GM12875 (cell line): ENCODE measurements around the gene WWOX.

Experiments
- H3K4me3 ChIP-seq: one replicate; pipeline ENCODE4 v1.5.1; 2011; ENCODE audit warnings: low read depth, low read length, control low read depth
- TF ChIP-seq, protein P1 (sequence below): IDR thresholded peaks from 2 replicates; pipeline ENCODE4 v1.5.1; 2011; ENCODE audit warnings: low read depth, mild to moderate bottlenecking, control low read depth, inconsistent platforms, low read length, moderate library complexity, borderline replicate concordance; ENCODE audit not compliant: insufficient read depth

The WWOX gene

DNA sequence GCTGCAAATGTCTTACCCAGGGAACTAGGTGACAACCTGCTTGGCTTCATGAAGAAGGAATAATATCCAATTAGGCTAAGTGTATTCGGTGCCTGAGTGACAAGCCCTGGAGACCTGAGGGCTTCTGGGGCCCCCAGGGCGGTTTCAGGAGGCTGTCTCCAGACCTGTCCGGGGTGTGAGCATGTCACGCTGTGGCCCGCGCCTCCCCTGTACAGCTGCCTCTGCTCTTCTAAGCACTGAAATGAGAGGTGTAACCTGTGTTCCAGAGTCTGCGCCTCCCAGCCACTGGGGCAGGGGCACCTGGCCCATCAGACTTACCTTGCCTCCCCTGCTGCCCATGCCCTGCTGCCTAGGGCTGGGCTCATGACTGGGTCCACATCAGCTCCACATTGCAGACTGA lies 114.3 kb downstream of the WWOX start:
- H3K4me3 ChIP-seq = no peak overlapping the region
- TF ChIP-seq, protein P1, sequence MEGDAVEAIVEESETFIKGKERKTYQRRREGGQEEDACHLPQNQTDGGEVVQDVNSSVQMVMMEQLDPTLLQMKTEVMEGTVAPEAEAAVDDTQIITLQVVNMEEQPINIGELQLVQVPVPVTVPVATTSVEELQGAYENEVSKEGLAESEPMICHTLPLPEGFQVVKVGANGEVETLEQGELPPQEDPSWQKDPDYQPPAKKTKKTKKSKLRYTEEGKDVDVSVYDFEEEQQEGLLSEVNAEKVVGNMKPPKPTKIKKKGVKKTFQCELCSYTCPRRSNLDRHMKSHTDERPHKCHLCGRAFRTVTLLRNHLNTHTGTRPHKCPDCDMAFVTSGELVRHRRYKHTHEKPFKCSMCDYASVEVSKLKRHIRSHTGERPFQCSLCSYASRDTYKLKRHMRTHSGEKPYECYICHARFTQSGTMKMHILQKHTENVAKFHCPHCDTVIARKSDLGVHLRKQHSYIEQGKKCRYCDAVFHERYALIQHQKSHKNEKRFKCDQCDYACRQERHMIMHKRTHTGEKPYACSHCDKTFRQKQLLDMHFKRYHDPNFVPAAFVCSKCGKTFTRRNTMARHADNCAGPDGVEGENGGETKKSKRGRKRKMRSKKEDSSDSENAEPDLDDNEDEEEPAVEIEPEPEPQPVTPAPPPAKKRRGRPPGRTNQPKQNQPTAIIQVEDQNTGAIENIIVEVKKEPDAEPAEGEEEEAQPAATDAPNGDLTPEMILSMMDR = no peak

DNA sequence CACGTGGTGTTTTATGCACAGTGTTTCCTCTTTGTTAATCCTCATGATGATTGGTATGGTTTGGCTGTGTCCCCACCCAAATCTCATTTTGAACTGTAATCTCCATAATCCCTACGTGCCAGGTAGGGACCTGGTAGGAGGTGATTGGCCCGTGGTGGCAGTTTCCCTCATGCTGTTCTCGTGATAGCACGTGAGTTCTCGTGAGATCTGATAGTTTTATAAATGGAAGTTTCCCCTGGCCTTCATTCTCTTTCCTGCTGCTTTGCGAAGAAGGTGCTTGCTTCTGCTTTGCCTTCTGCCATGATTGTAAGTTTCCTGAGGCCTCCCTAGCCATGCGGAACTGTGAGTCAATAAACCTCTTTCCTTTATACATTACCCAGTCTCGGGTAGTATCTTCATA lies 115.8 kb downstream of the WWOX start:
- TF ChIP-seq, protein P1 = no peak
- H3K4me3 ChIP-seq = no peak overlapping the region

DNA sequence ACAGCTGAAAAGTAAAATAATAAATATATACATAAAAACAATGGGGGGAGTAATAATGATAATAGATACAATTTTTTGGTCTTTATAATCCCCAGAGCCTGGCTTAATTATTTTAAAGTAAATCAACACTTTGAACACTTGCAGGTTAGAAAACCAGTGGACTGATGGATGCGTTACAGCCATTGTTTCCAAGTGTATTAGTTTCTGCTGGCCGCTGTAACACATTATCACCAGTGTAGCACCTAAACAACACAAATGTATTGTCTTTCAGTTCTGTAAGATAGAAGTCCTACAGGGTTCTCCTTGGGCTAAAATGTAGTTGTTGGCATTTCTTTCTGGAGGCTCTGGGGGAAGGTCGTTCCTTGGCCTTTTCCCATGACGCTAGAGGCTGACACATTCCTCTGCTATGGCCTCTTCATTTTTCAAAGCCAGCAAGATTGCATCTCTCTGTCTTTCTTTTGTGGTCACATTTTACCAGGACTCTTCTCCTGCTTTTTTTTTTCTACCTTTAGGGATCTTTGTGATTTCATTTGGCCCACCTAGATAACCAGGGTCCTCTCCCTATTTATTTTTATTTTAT lies 116.8 kb downstream of the WWOX start:
- H3K4me3 ChIP-seq = no peak overlapping the region
- TF ChIP-seq, protein P1 = no peak

DNA sequence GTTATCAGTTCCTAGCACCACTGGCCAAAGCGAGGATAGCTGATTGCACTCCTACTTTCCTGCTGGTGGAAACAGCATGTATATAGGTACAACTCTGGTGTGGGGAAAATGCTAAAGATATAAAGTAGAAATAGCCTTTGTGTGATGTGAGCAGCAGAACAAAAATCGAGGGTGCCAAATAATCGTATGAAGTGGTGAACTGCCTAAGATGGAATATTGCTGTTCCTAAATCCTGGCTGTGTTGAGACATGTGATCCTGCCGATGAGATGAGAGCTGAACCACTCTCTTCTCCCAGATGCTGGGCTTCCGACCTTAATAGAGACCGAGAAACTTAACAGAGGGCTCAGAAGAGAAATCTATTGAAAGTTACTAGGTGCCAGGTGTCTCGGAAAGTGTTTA lies 117.8 kb downstream of the WWOX start:
- H3K4me3 ChIP-seq = no peak overlapping the region
- TF ChIP-seq, protein P1 = no peak

DNA sequence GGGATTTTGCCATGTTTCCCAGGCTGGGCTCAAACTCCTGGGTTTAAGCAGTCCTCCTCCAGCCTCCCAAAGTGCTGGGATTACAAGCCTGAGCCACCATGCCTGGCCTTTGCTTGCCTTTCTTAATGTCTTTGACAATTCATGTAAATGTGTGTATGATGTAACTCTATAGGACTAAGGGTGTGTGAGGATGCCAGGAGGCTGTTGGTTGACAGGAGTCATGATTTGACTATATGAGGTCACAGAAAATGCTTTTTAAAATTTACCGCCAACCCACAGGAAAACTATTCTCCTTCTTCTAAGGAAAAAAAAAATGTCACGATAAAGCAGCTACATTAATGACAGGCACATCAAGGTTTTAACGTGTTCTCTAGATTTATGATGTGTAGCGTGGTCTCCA lies 118.8 kb downstream of the WWOX start:
- TF ChIP-seq, protein P1 = no peak
- H3K4me3 ChIP-seq = no peak overlapping the region

DNA sequence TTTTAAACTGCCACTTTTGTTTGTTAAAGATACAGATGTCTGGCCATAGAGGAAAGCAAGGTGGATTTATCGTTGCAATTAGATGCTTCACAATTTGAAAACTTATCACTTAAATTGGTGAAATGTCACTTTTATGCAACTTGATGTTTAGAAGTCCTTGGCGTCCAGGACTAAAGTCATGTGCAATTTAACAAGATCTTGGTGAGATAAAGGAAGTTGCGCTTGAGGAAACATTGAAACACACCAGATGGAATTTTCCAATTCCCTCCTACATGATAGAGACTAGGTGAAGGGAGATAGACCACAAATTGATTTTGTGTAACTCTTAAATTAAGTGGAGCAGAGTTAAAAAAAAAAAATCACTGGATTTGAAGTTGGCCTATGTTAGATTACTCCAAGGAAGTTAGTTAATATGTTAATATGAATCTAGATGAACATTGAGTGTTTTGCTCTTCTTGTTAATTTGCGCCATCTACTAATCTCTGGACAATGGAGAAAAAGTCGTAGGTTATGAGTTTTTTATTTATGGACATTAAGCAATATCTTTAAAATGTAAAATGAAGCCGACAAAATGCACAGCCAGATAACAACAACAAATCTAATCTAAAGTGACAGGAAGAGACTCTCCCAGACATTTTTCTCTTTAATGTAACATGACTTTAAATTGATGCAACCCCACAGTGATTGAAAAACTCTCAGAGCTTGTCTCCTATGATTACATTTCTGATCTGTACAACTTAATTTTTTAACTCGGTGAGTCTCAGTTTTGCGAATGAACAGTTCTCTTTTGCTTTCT lies 119.6 kb downstream of the WWOX start:
- H3K4me3 ChIP-seq = no peak overlapping the region
- TF ChIP-seq, protein P1 = no peak

DNA sequence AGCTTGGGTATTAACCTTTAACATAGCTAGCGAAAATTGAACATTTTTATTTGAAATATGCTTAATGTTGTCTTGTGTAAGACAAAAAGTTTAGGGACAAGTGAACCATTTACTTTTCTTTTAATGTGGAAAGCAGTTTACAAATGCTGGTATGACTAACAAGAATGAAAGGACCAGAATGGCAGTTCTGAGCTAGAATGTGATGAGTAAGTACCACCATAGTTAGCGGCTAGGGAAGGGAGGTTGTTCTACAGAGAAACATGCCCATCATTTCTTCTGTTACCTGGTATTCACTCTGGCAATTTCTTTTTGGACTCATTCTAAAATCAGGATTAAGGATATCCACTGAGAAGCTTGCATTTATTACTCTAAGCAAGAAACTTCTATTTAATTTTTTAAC lies 121.1 kb downstream of the WWOX start:
- H3K4me3 ChIP-seq = no peak overlapping the region
- TF ChIP-seq, protein P1 = no peak
